ENCODE data around the gene GAPVD1.

Gene GAPVD1

GRCh38 chr9:125393426-125393825 is 131.8 kb downstream of the GAPVD1 start:
- no peaks in the 10 kb centered on the region for H4K20me1 ChIP-seq (ENCODE audit: insufficient read depth, low read length)
- no peak overlapping the region for H3K4me3 ChIP-seq (ENCODE audit: low read length)
- H3K9ac ChIP-seq (ENCODE audit: low read length): no peak overlapping the region
- no peak overlapping the region for H3K27ac ChIP-seq (ENCODE audit: low read length)
- no peak overlapping the region for H2AFZ ChIP-seq (ENCODE audit: low read depth, low read length)
- no peaks in the 10 kb centered on the region for H3K27me3 ChIP-seq (ENCODE audit: low read depth, low read length)
- H3K4me1 ChIP-seq (ENCODE audit: low read length): no peaks in the 10 kb centered on the region
- no peaks in the 10 kb centered on the region for H3K36me3 ChIP-seq (replicated peaks; ENCODE audit: low read depth, low read length)
- H3K79me2 ChIP-seq (ENCODE audit: low read length): no peaks in the 10 kb centered on the region
- no peak for TF ChIP-seq EZH2phosphoT487 (IDR thresholded peaks at IDR 0.05; ENCODE audit: low read depth)
- TF ChIP-seq, protein P1, sequence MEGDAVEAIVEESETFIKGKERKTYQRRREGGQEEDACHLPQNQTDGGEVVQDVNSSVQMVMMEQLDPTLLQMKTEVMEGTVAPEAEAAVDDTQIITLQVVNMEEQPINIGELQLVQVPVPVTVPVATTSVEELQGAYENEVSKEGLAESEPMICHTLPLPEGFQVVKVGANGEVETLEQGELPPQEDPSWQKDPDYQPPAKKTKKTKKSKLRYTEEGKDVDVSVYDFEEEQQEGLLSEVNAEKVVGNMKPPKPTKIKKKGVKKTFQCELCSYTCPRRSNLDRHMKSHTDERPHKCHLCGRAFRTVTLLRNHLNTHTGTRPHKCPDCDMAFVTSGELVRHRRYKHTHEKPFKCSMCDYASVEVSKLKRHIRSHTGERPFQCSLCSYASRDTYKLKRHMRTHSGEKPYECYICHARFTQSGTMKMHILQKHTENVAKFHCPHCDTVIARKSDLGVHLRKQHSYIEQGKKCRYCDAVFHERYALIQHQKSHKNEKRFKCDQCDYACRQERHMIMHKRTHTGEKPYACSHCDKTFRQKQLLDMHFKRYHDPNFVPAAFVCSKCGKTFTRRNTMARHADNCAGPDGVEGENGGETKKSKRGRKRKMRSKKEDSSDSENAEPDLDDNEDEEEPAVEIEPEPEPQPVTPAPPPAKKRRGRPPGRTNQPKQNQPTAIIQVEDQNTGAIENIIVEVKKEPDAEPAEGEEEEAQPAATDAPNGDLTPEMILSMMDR (IDR thresholded peaks at IDR 0.05; ENCODE audit: low read depth, low read length): no peak
- no peak overlapping the region for H3K4me2 ChIP-seq (ENCODE audit: low read length)
- no peaks in the 10 kb centered on the region for H3K9me3 ChIP-seq (ENCODE audit: insufficient read depth, low read length)

DNA sequence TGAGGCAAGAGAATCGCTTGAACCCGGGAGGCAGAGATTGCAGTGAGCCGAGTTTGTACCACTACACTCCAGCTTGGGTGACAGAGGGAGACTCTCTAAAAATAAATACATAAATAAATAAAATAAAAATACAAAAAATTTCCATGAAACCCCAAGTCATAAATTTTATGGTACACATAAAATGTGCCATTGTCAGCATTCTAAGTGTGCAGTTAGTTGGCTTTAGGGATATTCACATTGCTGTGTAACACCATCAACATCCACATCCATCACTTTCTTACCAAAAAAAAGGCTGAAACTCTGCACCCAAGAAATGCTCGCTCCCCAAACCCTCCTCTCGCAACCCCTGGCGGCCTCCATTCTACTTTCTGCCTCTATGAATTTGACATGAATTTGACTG is 135.2 kb downstream of the GAPVD1 start:
- no peaks in the 10 kb centered on the region for H3K79me2 ChIP-seq (ENCODE audit: low read length)
- no peaks in the 10 kb centered on the region for H3K27me3 ChIP-seq (ENCODE audit: low read depth, low read length)
- H3K9ac ChIP-seq (ENCODE audit: low read length): no peak overlapping the region
- H2AFZ ChIP-seq (ENCODE audit: low read depth, low read length): no peak overlapping the region
- no peaks in the 10 kb centered on the region for H3K9me3 ChIP-seq (ENCODE audit: insufficient read depth, low read length)
- no peaks in the 10 kb centered on the region for H3K36me3 ChIP-seq (replicated peaks; ENCODE audit: low read depth, low read length)
- no peaks in the 10 kb centered on the region for H4K20me1 ChIP-seq (ENCODE audit: insufficient read depth, low read length)
- no peak overlapping the region for H3K4me2 ChIP-seq (ENCODE audit: low read length)
- H3K4me3 ChIP-seq (ENCODE audit: low read length): no peak overlapping the region
- no peak for TF ChIP-seq EZH2phosphoT487 (IDR thresholded peaks at IDR 0.05; ENCODE audit: low read depth)
- TF ChIP-seq, protein P1 (IDR thresholded peaks at IDR 0.05; ENCODE audit: low read depth, low read length): no peak
- H3K4me1 ChIP-seq (ENCODE audit: low read length): no peaks in the 10 kb centered on the region
- no peak overlapping the region for H3K27ac ChIP-seq (ENCODE audit: low read length)

- Histone ChIP-seq H3K4me3 (ENCODE audit: low read length) (no peak overlapping the region), H3K9ac (ENCODE audit: low read length) (no peak overlapping the region), H3K4me2 (ENCODE audit: low read length) (no peak overlapping the region), H3K36me3 (replicated peaks; ENCODE audit: low read depth, low read length) (no peaks in the 10 kb centered on the region), H3K79me2 (ENCODE audit: low read length) (no peaks in the 10 kb centered on the region), H4K20me1 (ENCODE audit: insufficient read depth, low read length) (no peaks in the 10 kb centered on the region), H3K27ac (ENCODE audit: low read length) (no peak overlapping the region), H3K27me3 (ENCODE audit: low read depth, low read length) (no peaks in the 10 kb centered on the region), H3K9me3 (ENCODE audit: insufficient read depth, low read length) (no peaks in the 10 kb centered on the region), H3K4me1 (ENCODE audit: low read length) (no peaks in the 10 kb centered on the region), H2AFZ (ENCODE audit: low read depth, low read length) (no peak overlapping the region)
- TF ChIP-seq, protein P1 (IDR thresholded peaks at IDR 0.05; ENCODE audit: low read depth, low read length): no peak
- TF ChIP-seq EZH2phosphoT487 (IDR thresholded peaks at IDR 0.05; ENCODE audit: low read depth): no peak
Observed at GRCh38 chr9:125397736-125398135, 136.1 kb downstream of the GAPVD1 start.

GRCh38 chr9:125398243-125398642 is 136.6 kb downstream of the GAPVD1 start:
- Histone ChIP-seq H3K4me1 (ENCODE audit: low read length) (no peaks in the 10 kb centered on the region), H3K9ac (ENCODE audit: low read length) (no peak overlapping the region), H3K27me3 (ENCODE audit: low read depth, low read length) (no peaks in the 10 kb centered on the region), H3K27ac (ENCODE audit: low read length) (no peak overlapping the region), H4K20me1 (ENCODE audit: insufficient read depth, low read length) (no peaks in the 10 kb centered on the region), H2AFZ (ENCODE audit: low read depth, low read length) (no peak overlapping the region), H3K79me2 (ENCODE audit: low read length) (no peaks in the 10 kb centered on the region), H3K9me3 (ENCODE audit: insufficient read depth, low read length) (no peaks in the 10 kb centered on the region), H3K36me3 (replicated peaks; ENCODE audit: low read depth, low read length) (no peaks in the 10 kb centered on the region), H3K4me3 (ENCODE audit: low read length) (no peak overlapping the region), H3K4me2 (ENCODE audit: low read length) (no peak overlapping the region)
- TF ChIP-seq, protein P1 (IDR thresholded peaks at IDR 0.05; ENCODE audit: low read depth, low read length): no peak
- TF ChIP-seq EZH2phosphoT487 (IDR thresholded peaks at IDR 0.05; ENCODE audit: low read depth): no peak
